Adrenal gland (tissue), 12 donors: ENCODE results near the gene SPTLC1. TPM values are rescaled to one million over a fixed set of nuclear protein-coding genes. Genes with fewer than 3 reads are reported as not detected.

Source experiments
- DNase-seq, 7 donors: peaks; one replicate each; pipeline ENCODE4 v3.0.0-alpha.2; 2019 to 2020
- H3K27ac ChIP-seq, 5 donors: fragments of 200-600 bp; sonication (generic) in 4 of 5; 1 replicate in 3 of 5; 2 replicates in 2 of 5; pipeline versions ENCODE4 v1.5.1 to v1.8.0; 2016 to 2020; ENCODE audit warnings: mild to moderate bottlenecking in 1 of 5
- H3K27me3 ChIP-seq: fragments of 200-600 bp; 2 replicates; pipeline ENCODE4 v1.8.0; 2021
- H3K36me3 ChIP-seq, 2 donors: fragments of 200-600 bp; replicated peaks in 1 of 2; 1 replicate in 1 of 2; 2 replicates in 1 of 2; pipeline versions ENCODE4 v1.5.1 to v1.8.0; 2018 to 2022
- H3K4me1 ChIP-seq, 2 donors: fragments of 200-600 bp; replicated peaks in 1 of 2; 1 replicate in 1 of 2; 2 replicates in 1 of 2; pipeline versions ENCODE4 v1.5.1 to v1.8.0; 2018 to 2021
- H3K4me3 ChIP-seq, 4 donors: fragments of 200-600 bp; sonication (generic) in 3 of 4; one replicate each; pipeline ENCODE4 v1.5.1; 2016 to 2018
- H3K9me3 ChIP-seq, 3 donors: fragments of 200-600 bp; sonication (generic) in 1 of 3; replicated peaks in 1 of 3; 1 replicate in 2 of 3; 2 replicates in 1 of 3; pipeline versions ENCODE4 v1.5.1 to v1.8.0; 2016 to 2021
- POLR2A ChIP-seq, 2 donors: fragments of 450-650 bp; IDR thresholded peaks; one replicate each; pipeline ENCODE4 v1.6.1; 2017; ENCODE audit warnings: antibody characterized with exemption in 2 of 2, mild to moderate bottlenecking in 2 of 2, moderate library complexity in 1 of 2
- WGBS, 4 donors: extraction: QIAGEN DNeasy Blood & Tissue Kit in 2 of 4; methylation state at CpG; one replicate each; pipeline versions ENCODE4 v1.1.5 to v1.1.7; 2013 to 2017; 5-methylcytosine and 5-hydroxymethylcytosine counted together
- intact Hi-C, 2 donors: fragments of 100-400 bp; cut with DNase I; formaldehyde crosslinking; loops; one replicate each; pipeline versions ENCODE4 v1.14.1 to v1.15.0; 2022 to 2023
- polyA plus RNA-seq, 3 donors: library from polyadenylated mRNA; stranded (reverse); fragments of 200-250 nt in 2 of 3; fragments of 350-450 nt in 1 of 3; fragmentation: Illumina TruSeq in 1 of 3; extraction: RNeasy Lipid Tissue Mini Kit (QIAGEN cat#74804) in 1 of 3; gene quantifications; one replicate each; pipeline ENCODE4 v1.2.3, GENCODE V29; 2013 to 2014
- small RNA-seq, 2 donors: library from RNA; depleted of rRNA; stranded (forward); fragments of <200 nt; gene quantifications; one replicate each; pipeline ENCODE3, GENCODE V24; 2016
- total RNA-seq, 9 donors: library from RNA; depleted of rRNA in 4 of 9; stranded (reverse); fragments of >200 nt in 4 of 9; fragments of 120-200 nt in 1 of 9; fragmentation: NEBNext Ultra II Directional in 1 of 9; extraction: Animal tissue kit (Norgen Biotek cat#: 25700) in 1 of 9; gene quantifications; one replicate each; pipeline versions ENCODE4 v1.1.0 to v1.2.4, GENCODE V29; 2013 to 2023
- TF ChIP-seq, protein P1 (sequence below), 6 experiments: fragments of 450-650 bp in 4 of 6; fragments of 200-600 bp in 2 of 6; sonication (generic) in 1 of 6; IDR thresholded peaks; 1 replicate in 5 of 6; 2 replicates in 1 of 6; pipeline versions ENCODE4 v1.5.1 to v1.8.0; 2016 to 2021; ENCODE audit warnings: antibody characterized with exemption in 6 of 6, mild to moderate bottlenecking in 2 of 6, moderate library complexity in 1 of 6
- donor health status: healthy with polysubstance abuse.
- donor health status: Bipolar disorder and iron deficiency.
- donor health status: DM: yes; HTN: yes; CAD: no.
- donor health status: DM: no; HTN: no; CAD: no.
- donor health status: DM: no; HTN: no; CAD: no.
- donor health status: DM: yes; HTN: yes; CAD: no.

The SPTLC1 gene
- total and polyA plus RNA-seq, 12 donors = 18.8 to 106 (median 72.9) TPM

DNA sequence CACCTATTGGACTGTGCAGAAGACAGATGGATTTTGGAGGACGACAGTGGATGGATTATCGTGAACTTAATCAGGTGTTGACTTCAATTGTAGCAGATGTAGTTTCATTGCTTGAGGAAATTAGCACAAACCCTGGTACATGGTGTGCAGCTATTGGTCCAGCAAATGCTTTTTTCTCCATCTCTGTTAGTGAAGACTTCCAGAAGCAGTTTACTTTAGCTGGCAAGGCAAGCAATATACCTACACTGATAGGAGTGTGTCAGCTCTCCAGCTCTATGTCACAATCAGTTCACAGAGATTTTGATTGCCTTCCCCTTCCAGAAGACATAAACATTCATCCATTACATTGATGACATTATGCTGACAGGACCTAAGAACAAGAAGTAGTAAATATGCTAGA is 129.5 kb downstream of the SPTLC1 start:
- Histone ChIP-seq H3K4me1 (no peaks in the 10 kb centered on the region), H3K27me3 (peaks cover 3% of the 10 kb centered on the region), H3K27ac (no peak overlapping the region), H3K9me3 (no peaks in the 10 kb centered on the region), H3K4me3 (no peak overlapping the region), H3K36me3 (no peaks in the 10 kb centered on the region)
- DNase-seq = no peak
- TF ChIP-seq POLR2A (IDR thresholded peaks at IDR 0.05) = no peak
- TF ChIP-seq, protein P1, sequence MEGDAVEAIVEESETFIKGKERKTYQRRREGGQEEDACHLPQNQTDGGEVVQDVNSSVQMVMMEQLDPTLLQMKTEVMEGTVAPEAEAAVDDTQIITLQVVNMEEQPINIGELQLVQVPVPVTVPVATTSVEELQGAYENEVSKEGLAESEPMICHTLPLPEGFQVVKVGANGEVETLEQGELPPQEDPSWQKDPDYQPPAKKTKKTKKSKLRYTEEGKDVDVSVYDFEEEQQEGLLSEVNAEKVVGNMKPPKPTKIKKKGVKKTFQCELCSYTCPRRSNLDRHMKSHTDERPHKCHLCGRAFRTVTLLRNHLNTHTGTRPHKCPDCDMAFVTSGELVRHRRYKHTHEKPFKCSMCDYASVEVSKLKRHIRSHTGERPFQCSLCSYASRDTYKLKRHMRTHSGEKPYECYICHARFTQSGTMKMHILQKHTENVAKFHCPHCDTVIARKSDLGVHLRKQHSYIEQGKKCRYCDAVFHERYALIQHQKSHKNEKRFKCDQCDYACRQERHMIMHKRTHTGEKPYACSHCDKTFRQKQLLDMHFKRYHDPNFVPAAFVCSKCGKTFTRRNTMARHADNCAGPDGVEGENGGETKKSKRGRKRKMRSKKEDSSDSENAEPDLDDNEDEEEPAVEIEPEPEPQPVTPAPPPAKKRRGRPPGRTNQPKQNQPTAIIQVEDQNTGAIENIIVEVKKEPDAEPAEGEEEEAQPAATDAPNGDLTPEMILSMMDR (IDR thresholded peaks at IDR 0.05) = no peak
- WGBS, 4 donors = 77 to 97% (median 82%) methylated on average over 2 of the region's 2 CpGs
- intact Hi-C loops = no loop called here

Small RNAs within 50 kb of the gene (small RNA-seq; reads per million reads assigned to genes)
- 0 reads per million in 2 donors for gene MTATP6P29
- 0 reads per million in 2 donors for gene MTND4LP7

Other genes starting within 250 kb of the SPTLC1 start
- 10 to 100 TPM in 7 of 9 donors, 1 to 10 TPM in 2; 3.9 to 23.9 (median 14.7) TPM for gene ROR2, start 165.2 kb downstream of the SPTLC1 start, total RNA-seq
- 1 to 10 TPM; 4.0 to 7.9 (median 7.0) TPM for gene ROR2, start 165.2 kb downstream of the SPTLC1 start, polyA plus RNA-seq
- 100 to 1,000 TPM in 3 of 9 donors, 10 to 100 TPM in 6; 55.5 to 157 (median 85.4) TPM for gene IARS1, start 178.3 kb upstream of the SPTLC1 start, total RNA-seq
- 100 to 1,000 TPM in 1 of 3 donors, 10 to 100 TPM in 2; 16.8 to 152 (median 19.2) TPM for gene IARS1, start 178.3 kb upstream of the SPTLC1 start, polyA plus RNA-seq
- 10 to 100 TPM; 13.3 to 43.3 (median 31.0) TPM for gene NOL8, start 209.9 kb upstream of the SPTLC1 start, total RNA-seq
- 10 to 100 TPM; 33.7 to 55.3 (median 48.7) TPM for gene NOL8, start 209.9 kb upstream of the SPTLC1 start, polyA plus RNA-seq
- 10 to 100 TPM in 1 of 9 donors, 1 to 10 TPM in 8; 1.1 to 14.0 (median 3.7) TPM for gene CENPP, start 210.5 kb upstream of the SPTLC1 start, total RNA-seq
- 1 to 10 TPM; 1.8 to 9.4 (median 2.2) TPM for gene CENPP, start 210.5 kb upstream of the SPTLC1 start, polyA plus RNA-seq